Motor neuron (in vitro differentiated cells): ENCODE measurements around the gene AMY2B. TPM values are rescaled to one million over a fixed set of nuclear protein-coding genes. Genes with fewer than 3 reads are reported as not detected.
"Not testable (repeated sequence)": the region's sequence is repeated elsewhere in the genome, so short reads cannot be mapped to it uniquely, and the experiment has no call there.

Experiments used
- ATAC-seq, 8 experiments: fragments of 200-7000 bp; cut with Tn5 transposase; replicated peaks in 6 of 8; 2 replicates each; pipeline ENCODE4 v1.8.0; 2021; ENCODE audit warnings: mild to moderate bottlenecking in 8 of 8, moderate library complexity in 8 of 8
- H3K27ac ChIP-seq, 2 donors: fragments of 250-450 bp; sonication (Bioruptor Pico); 2 replicates each; pipeline ENCODE4 v1.9.0; 2021; ENCODE audit warnings: antibody characterized with exemption in 2 of 2, mild to moderate bottlenecking in 2 of 2, moderate library complexity in 1 of 2
- H3K4me1 ChIP-seq, 2 donors: fragments of 250-450 bp; sonication (Bioruptor Pico); replicated peaks in 1 of 2; 2 replicates each; pipeline ENCODE4 v1.6.1; 2021; ENCODE audit warnings: antibody characterized with exemption in 2 of 2, mild to moderate bottlenecking in 2 of 2, moderate library complexity in 1 of 2
- H3K4me3 ChIP-seq, 5 donors: fragments of 250-450 bp; sonication (Bioruptor Pico); 2 replicates each; pipeline ENCODE4 v1.9.0; 2021; ENCODE audit warnings: antibody characterized with exemption in 5 of 5, mild to moderate bottlenecking in 5 of 5, moderate library complexity in 4 of 5
- WGBS, 10 experiments: fragments of 450-650 bp; shearing (Covaris generic); methylation state at CpG; one replicate each; pipeline ENCODE4 v1.0.0; 2022; 5-methylcytosine and 5-hydroxymethylcytosine counted together
- in situ Hi-C, 9 experiments: fragments of 400-800 bp; cut with MboI; loops; one replicate each; pipeline ENCODE4 v1.15.0; 2021; ENCODE audit warnings: low sequenced_read_pairs in 9 of 9, low pct_unique_long_range_greater_than_20kb in 2 of 9; ENCODE audit not compliant: unreplicated experiment in 9 of 9
- total RNA-seq, 8 experiments: library from RNA; unstranded; fragments of 300-600 nt; gene quantifications; 2 replicates each; pipeline versions ENCODE4 v1.2.3 to v1.2.4, GENCODE V29; 2022

Gene AMY2B
- total RNA-seq, 8 experiments from 2014 or later: 6.9 to 26.3 (median 14.2) TPM

- ATAC-seq: no peak
- in situ Hi-C loops: no loop called here
- Histone ChIP-seq H3K27ac (no peak overlapping the region), H3K4me3 (no peak overlapping the region), H3K4me1 (no peaks in the 10 kb centered on the region)
- 34 to 100% (median 90%) methylated on average over 2 to 4 of the region's 4 CpGs for WGBS, 10 experiments
These were observed 8.3 kb upstream of the AMY2B start for GRCh38 chr1:103563056-103563455.

- H3K27ac ChIP-seq: no peak overlapping the region
- in situ Hi-C loops: no loop called here
- ATAC-seq: no peak
- WGBS, 10 experiments: 50 to 100% (median 89%) methylated on average over 1 to 7 of the region's 7 CpGs; no CpG with 5 or more reads in 5 of the 10 experiments
- no peak overlapping the region for H3K4me3 ChIP-seq
- H3K4me1 ChIP-seq: no peaks in the 10 kb centered on the region
These were observed 1.9 kb upstream of the AMY2B start for GRCh38 chr1:103569493-103569892.

- H3K4me1 ChIP-seq: no peaks in the 10 kb centered on the region
- in situ Hi-C loops: no loop called here
- H3K4me3 ChIP-seq: no peak overlapping the region
- no peak for ATAC-seq
- no peak overlapping the region for H3K27ac ChIP-seq
These were observed 4.7 kb downstream of the AMY2B start for GRCh38 chr1:103576065-103576464.

GRCh38 chr1:103576784-103577183 lies 5.4 kb downstream of the AMY2B start:
- 85 to 100% (median 91%) methylated on average over 1 to 3 of the region's 5 CpGs; no CpG with 5 or more reads in 7 of the 10 experiments for WGBS, 10 experiments
- H3K4me3 ChIP-seq, ATAC-seq, H3K27ac ChIP-seq, in situ Hi-C loops, H3K4me1 ChIP-seq: not testable (repeated sequence)

GRCh38 chr1:103582464-103582863 lies 11.1 kb downstream of the AMY2B start:
- in situ Hi-C loops: no loop called here
- H3K4me3 ChIP-seq: no peak overlapping the region
- WGBS, 10 experiments: 24 to 100% (median 79%) methylated on average over 1 of the region's 1 CpG; no CpG with 5 or more reads in 1 of the 10 experiments
- no peak for ATAC-seq
- H3K4me1 ChIP-seq: no peaks in the 10 kb centered on the region
- H3K27ac ChIP-seq: no peak overlapping the region

- in situ Hi-C loops: no loop called here
- ATAC-seq: no peak
- Histone ChIP-seq H3K4me1 (no peaks in the 10 kb centered on the region), H3K27ac (no peak overlapping the region), H3K4me3 (no peak overlapping the region)
- WGBS, 10 experiments: 0 to 96% (median 82%) methylated on average over 2 to 3 of the region's 3 CpGs
These were observed 12.5 kb downstream of the AMY2B start for GRCh38 chr1:103583887-103584286.

- no peak overlapping the region for H3K27ac ChIP-seq
- no peak for ATAC-seq
- in situ Hi-C loops: no loop called here
- 18 to 84% (median 65%) methylated on average over 2 of the region's 2 CpGs for WGBS, 10 experiments
- no peak overlapping the region for H3K4me3 ChIP-seq
- H3K4me1 ChIP-seq: no peaks in the 10 kb centered on the region
These were observed 13.1 kb downstream of the AMY2B start for GRCh38 chr1:103584537-103584936.

- H3K27ac ChIP-seq, H3K4me1 ChIP-seq, H3K4me3 ChIP-seq, in situ Hi-C loops, ATAC-seq: not testable (repeated sequence)
- no CpG with 5 or more reads among the region's 3 CpGs for WGBS, 10 experiments
These were observed 31.4 kb downstream of the AMY2B start for GRCh38 chr1:103602740-103603139.

- Histone ChIP-seq H3K4me3 (no peak overlapping the region), H3K4me1 (no peaks in the 10 kb centered on the region), H3K27ac (no peak overlapping the region)
- in situ Hi-C loops: no loop called here
- no peak for ATAC-seq
- 43 to 100% (median 88%) methylated on average over 1 to 2 of the region's 2 CpGs; no CpG with 5 or more reads in 2 of the 10 experiments for WGBS, 10 experiments
These were observed 45.0 kb downstream of the AMY2B start for GRCh38 chr1:103616362-103616761.

GRCh38 chr1:103616994-103617477 lies 45.6 kb downstream of the AMY2B start, which contains the start of gene AMY2A:
AMY2A (plus strand) TSS chr1:103617427; CDS start chr1:103617441, 14 bp downstream.
- 59 to 100% (median 93%) methylated on average over 1 to 3 of the region's 3 CpGs; no CpG with 5 or more reads in 1 of the 10 experiments for WGBS, 10 experiments
- H3K4me3 ChIP-seq, H3K27ac ChIP-seq, in situ Hi-C loops, ATAC-seq, H3K4me1 ChIP-seq: not testable (repeated sequence)

GRCh38 chr1:103627436-103627835 lies 56.0 kb downstream of the AMY2B start:
- ATAC-seq: not testable (repeated sequence)
- no CpG with 5 or more reads among the region's 4 CpGs for WGBS, 10 experiments

More at GRCh38 chr1:103627436-103627835, 56.0 kb downstream of the AMY2B start:
- H3K4me3 ChIP-seq, H3K4me1 ChIP-seq, in situ Hi-C loops, H3K27ac ChIP-seq: not testable (repeated sequence)

Other genes with a start within 250 kb of the AMY2B start
- 10 to 100 TPM; 22.2 to 45.9 (median 30.7) TPM for gene RNPC3, start 45.9 kb upstream of the AMY2B start, total RNA-seq
- under 1 TPM in 2 of 8 experiments, not detected in 6; 0.11 to 0.23 TPM for gene AMY2A, start 45.8 kb downstream of the AMY2B start, total RNA-seq
- gene AMY1A, start 84.2 kb downstream of the AMY2B start, total RNA-seq: under 1 TPM in 2 of 8 experiments, not detected in 6; 0.13 to 0.33 TPM
- gene AMY1B, start 124.6 kb downstream of the AMY2B start, total RNA-seq: under 1 TPM in 2 of 8 experiments, not detected in 6; 0.14 to 0.29 TPM
- not detected for gene AMY1C, start 178.3 kb downstream of the AMY2B start, total RNA-seq